MM.1S (cell line): ENCODE measurements around the gene PDLIM4.

Experiments
- DNase-seq: peaks from one replicate; pipeline ENCODE4 v3.0.0-alpha.2; 2015
- H2AFZ ChIP-seq: fragments of 300-600 bp; sonication (generic); 2 replicates; pipeline ENCODE4 v1.6.0; 2016; ENCODE audit warnings: antibody characterized with exemption, low read length
- H3F3A ChIP-seq: fragments of 300-600 bp; sonication (generic); 2 replicates; pipeline ENCODE4 v1.6.1; 2016; ENCODE audit warnings: mild to moderate bottlenecking, antibody characterized with exemption, low read length, moderate library complexity, mixed read lengths; ENCODE audit not compliant: insufficient read depth
- H3K27ac ChIP-seq: fragments of 300-600 bp; sonication (generic); 2 replicates; pipeline ENCODE4 v1.5.1; 2016; ENCODE audit warnings: mild to moderate bottlenecking, low read length
- H3K27me3 ChIP-seq: fragments of 300-600 bp; sonication (generic); replicated peaks from 2 replicates; pipeline ENCODE4 v1.6.0; 2016; ENCODE audit warnings: low read length; ENCODE audit not compliant: insufficient read depth
- H3K36me3 ChIP-seq: fragments of 300-600 bp; sonication (generic); replicated peaks from 2 replicates; pipeline ENCODE4 v1.6.1; 2016; ENCODE audit warnings: mild to moderate bottlenecking, low read length, mixed read lengths; ENCODE audit not compliant: insufficient read depth
- H3K4me1 ChIP-seq: fragments of 300-600 bp; sonication (generic); 2 replicates; pipeline ENCODE4 v1.6.1; 2016; ENCODE audit warnings: low read length, mixed read lengths
- H3K4me2 ChIP-seq: fragments of 300-600 bp; sonication (generic); 2 replicates; pipeline ENCODE4 v1.6.0; 2016; ENCODE audit warnings: low read depth, low read length
- H3K4me3 ChIP-seq: fragments of 300-600 bp; sonication (generic); 2 replicates; pipeline ENCODE4 v1.5.1; 2016; ENCODE audit warnings: low read length, mixed read lengths
- H3K79me2 ChIP-seq: fragments of 300-600 bp; sonication (generic); 2 replicates; pipeline ENCODE4 v1.6.1; 2016; ENCODE audit warnings: mixed run types, low read length, mixed read lengths
- H3K9ac ChIP-seq: fragments of 300-600 bp; sonication (generic); 2 replicates; pipeline ENCODE4 v1.6.1; 2016; ENCODE audit warnings: low read length, mixed read lengths
- H3K9me2 ChIP-seq: fragments of 300-600 bp; sonication (generic); replicated peaks from 2 replicates; pipeline ENCODE4 v1.6.1; 2016; ENCODE audit warnings: mild to moderate bottlenecking, low read length, mixed read lengths; ENCODE audit not compliant: insufficient read depth
- H3K9me3 ChIP-seq: fragments of 300-600 bp; sonication (generic); replicated peaks from 2 replicates; pipeline ENCODE4 v1.6.1; 2016; ENCODE audit warnings: mild to moderate bottlenecking, low read length, mixed read lengths; ENCODE audit not compliant: insufficient read depth
- H4K20me1 ChIP-seq: fragments of 300-600 bp; sonication (generic); 2 replicates; pipeline ENCODE4 v1.6.1; 2016; ENCODE audit warnings: mild to moderate bottlenecking, low read length, moderate library complexity, mixed read lengths; ENCODE audit not compliant: insufficient read depth
- CTCF ChIP-seq: fragments of 300-600 bp; sonication (generic); IDR thresholded peaks from 2 replicates; pipeline ENCODE4 v1.5.1; 2016; ENCODE audit warnings: antibody characterized with exemption, low read length, mixed read lengths
- EZH2 ChIP-seq: fragments of 300-600 bp; sonication (generic); optimal IDR thresholded peaks from 2 replicates; pipeline ENCODE3; 2017; ENCODE audit warnings: low read depth, mild to moderate bottlenecking, antibody characterized with exemption, low read length, mixed read lengths
- EZH2phosphoT487 ChIP-seq: fragments of 300-600 bp; sonication (generic); IDR thresholded peaks from 2 replicates; pipeline ENCODE4 v1.6.1; 2018; ENCODE audit warnings: antibody characterized with exemption, low read length

PDLIM4 gene

GRCh38 chr5:132270335-132270665, 12.8 kb downstream of the PDLIM4 start:
- H3K4me1 ChIP-seq: no peaks in the 10 kb centered on the region
- no peak overlapping the region for H3K4me2 ChIP-seq
- no peaks in the 10 kb centered on the region for H4K20me1 ChIP-seq
- TF ChIP-seq EZH2phosphoT487 (no peak), CTCF (no peak), EZH2 (no peak)
- no peaks in the 10 kb centered on the region for H3K27me3 ChIP-seq
- H2AFZ ChIP-seq: no peak overlapping the region
- no peaks in the 10 kb centered on the region for H3K79me2 ChIP-seq
- H3K9ac ChIP-seq: no peak overlapping the region
- H3F3A ChIP-seq: no peaks in the 10 kb centered on the region
- no peaks in the 10 kb centered on the region for H3K9me3 ChIP-seq
- H3K4me3 ChIP-seq: no peak overlapping the region
- H3K36me3 ChIP-seq: no peaks in the 10 kb centered on the region
- no peak for DNase-seq
- no peaks in the 10 kb centered on the region for H3K9me2 ChIP-seq
- H3K27ac ChIP-seq: no peak overlapping the region

- H3K36me3 ChIP-seq: no peaks in the 10 kb centered on the region
- H3K27me3 ChIP-seq: no peaks in the 10 kb centered on the region
- no peaks in the 10 kb centered on the region for H3K4me1 ChIP-seq
- H3K9me2 ChIP-seq: no peaks in the 10 kb centered on the region
- no peak overlapping the region for H3K9ac ChIP-seq
- H3K27ac ChIP-seq: no peak overlapping the region
- no peak overlapping the region for H3K4me2 ChIP-seq
- H2AFZ ChIP-seq: no peak overlapping the region
- H4K20me1 ChIP-seq: no peaks in the 10 kb centered on the region
- H3K79me2 ChIP-seq: no peaks in the 10 kb centered on the region
- no peaks in the 10 kb centered on the region for H3F3A ChIP-seq
- no peak for TF ChIP-seq EZH2
- no peak for TF ChIP-seq CTCF
- TF ChIP-seq EZH2phosphoT487: no peak
- H3K9me3 ChIP-seq: no peaks in the 10 kb centered on the region
- no peak overlapping the region for H3K4me3 ChIP-seq
- DNase-seq: no peak
Measured at GRCh38 chr5:132270706-132271105, 13.2 kb downstream of the PDLIM4 start.

GRCh38 chr5:132271251-132272246, 14.1 kb downstream of the PDLIM4 start:
- H3K4me1 ChIP-seq: no peaks in the 10 kb centered on the region
- no peaks in the 10 kb centered on the region for H4K20me1 ChIP-seq
- no peak overlapping the region for H3K27ac ChIP-seq
- TF ChIP-seq EZH2phosphoT487: no peak
- TF ChIP-seq EZH2: no peak
- no peaks in the 10 kb centered on the region for H3F3A ChIP-seq
- no peak overlapping the region for H3K9ac ChIP-seq
- H3K27me3 ChIP-seq: no peaks in the 10 kb centered on the region
- H3K4me2 ChIP-seq: no peak overlapping the region
- no peaks in the 10 kb centered on the region for H3K79me2 ChIP-seq
- H3K9me3 ChIP-seq: no peaks in the 10 kb centered on the region
- no peak overlapping the region for H3K4me3 ChIP-seq
- no peaks in the 10 kb centered on the region for H3K9me2 ChIP-seq
- H3K36me3 ChIP-seq: no peaks in the 10 kb centered on the region
- no peak overlapping the region for H2AFZ ChIP-seq
- DNase-seq: no peak
